Testis (tissue), 2 donors: ENCODE measurements around the gene SYNPO.

Source experiments
- CTCF ChIP-seq, 3 experiments: fragments of 450-650 bp in 2 of 3; fragments of 200-600 bp in 1 of 3; sonication (generic) in 1 of 3; IDR thresholded peaks; one replicate each; pipeline ENCODE4 v1.5.1; 2016 to 2019; ENCODE audit warnings: antibody characterized with exemption in 3 of 3, mild to moderate bottlenecking in 2 of 3, moderate library complexity in 1 of 3
- POLR2A ChIP-seq: fragments of 450-650 bp; IDR thresholded peaks from one replicate; pipeline ENCODE4 v1.6.1; 2017; ENCODE audit warnings: antibody characterized with exemption, mild to moderate bottlenecking, moderate library complexity

- TF ChIP-seq CTCF (IDR thresholded peaks at IDR 0.05) (no peak), POLR2A (no peak)
Observed at GRCh38 chr5:150612905-150613670, 27.4 kb upstream of the SYNPO start.
